Body of pancreas (tissue), 4 donors: ENCODE data around the gene CMKLR1. TPM values are rescaled to one million over a fixed set of nuclear protein-coding genes. Genes with fewer than 3 reads are reported as not detected.

ENCODE experiments used
- ATAC-seq: fragments of 150-250 bp; one replicate; pipeline ENCODE4 v1.9.1; 2016
- DNase-seq, 4 donors: peaks; one replicate each; pipeline ENCODE4 v3.0.0-alpha.2; 2019
- H3K27ac ChIP-seq, 4 donors: fragments of 200-600 bp; sonication (generic); 1 replicate in 3 of 4; 2 replicates in 1 of 4; pipeline versions ENCODE4 v1.5.1 to v1.6.1; 2016 to 2019; ENCODE audit warnings: mild to moderate bottlenecking in 1 of 4, mixed read lengths in 1 of 4, moderate library complexity in 1 of 4
- H3K27me3 ChIP-seq, 2 donors: fragments of 200-600 bp; sonication (generic); one replicate each; pipeline ENCODE4 v1.6.0; 2016; ENCODE audit warnings: mild to moderate bottlenecking in 1 of 2
- H3K36me3 ChIP-seq, 2 donors: fragments of 200-600 bp; sonication (generic); replicated peaks in 1 of 2; 2 replicates each; pipeline ENCODE4 v1.5.1; 2016; ENCODE audit warnings: low read depth in 2 of 2; ENCODE audit not compliant: insufficient read depth in 1 of 2
- H3K4me1 ChIP-seq: fragments of 200-600 bp; sonication (generic); one replicate; pipeline ENCODE4 v1.6.0; 2016
- H3K4me3 ChIP-seq, 2 donors: fragments of 200-600 bp; sonication (generic); 1 replicate in 1 of 2; 2 replicates in 1 of 2; pipeline ENCODE4 v1.5.1; 2016 to 2019
- H3K9me3 ChIP-seq, 3 donors: fragments of 200-600 bp; sonication (generic); 1 replicate in 2 of 3; 2 replicates in 1 of 3; pipeline ENCODE4 v1.5.1; 2016
- POLR2A ChIP-seq, 3 donors: fragments of 450-650 bp; IDR thresholded peaks; one replicate each; pipeline ENCODE4 v1.6.1; 2016; ENCODE audit warnings: antibody characterized with exemption in 3 of 3, mild to moderate bottlenecking in 2 of 3
- WGBS, 2 donors: methylation state at CpG; one replicate each; pipeline ENCODE4 v1.1.5; 2017; 5-methylcytosine and 5-hydroxymethylcytosine counted together
- intact Hi-C: fragments of 100-400 bp; cut with DNase I; formaldehyde crosslinking; loops from one replicate; pipeline ENCODE4 v1.15.1; 2023
- total RNA-seq, 2 donors: library from RNA; depleted of rRNA; stranded (reverse); fragments of >200 nt; gene quantifications; one replicate each; pipeline ENCODE4 v1.1.0, GENCODE V29; 2016
- TF ChIP-seq, protein P1 (sequence below), 7 experiments: fragments of 450-650 bp in 4 of 7; fragments of 200-600 bp in 3 of 7; sonication (generic) in 3 of 7; IDR thresholded peaks; one replicate each; pipeline ENCODE4 v1.5.1; 2016 to 2019; ENCODE audit warnings: antibody characterized with exemption in 7 of 7

The CMKLR1 gene
- total RNA-seq, 2 donors from 2014 or later = 5.3 to 5.7 TPM

DNA sequence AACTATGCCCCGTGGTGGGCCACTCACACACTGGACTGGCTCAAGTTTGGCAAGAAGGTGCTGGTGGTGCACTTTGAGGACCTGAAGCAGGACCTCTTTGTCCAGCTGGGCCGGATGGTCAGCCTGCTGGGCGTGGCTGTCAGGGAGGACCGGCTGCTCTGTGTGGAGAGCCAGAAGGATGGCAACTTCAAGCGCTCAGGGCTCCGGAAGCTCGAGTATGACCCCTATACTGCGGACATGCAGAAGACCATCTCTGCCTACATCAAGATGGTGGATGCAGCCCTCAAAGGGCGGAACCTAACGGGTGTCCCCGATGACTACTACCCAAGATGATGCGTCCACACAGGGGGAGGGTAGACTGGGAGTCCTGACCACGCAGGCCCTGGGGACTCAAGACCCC is 91.1 kb downstream of the CMKLR1 start:
- TF ChIP-seq, protein P1, sequence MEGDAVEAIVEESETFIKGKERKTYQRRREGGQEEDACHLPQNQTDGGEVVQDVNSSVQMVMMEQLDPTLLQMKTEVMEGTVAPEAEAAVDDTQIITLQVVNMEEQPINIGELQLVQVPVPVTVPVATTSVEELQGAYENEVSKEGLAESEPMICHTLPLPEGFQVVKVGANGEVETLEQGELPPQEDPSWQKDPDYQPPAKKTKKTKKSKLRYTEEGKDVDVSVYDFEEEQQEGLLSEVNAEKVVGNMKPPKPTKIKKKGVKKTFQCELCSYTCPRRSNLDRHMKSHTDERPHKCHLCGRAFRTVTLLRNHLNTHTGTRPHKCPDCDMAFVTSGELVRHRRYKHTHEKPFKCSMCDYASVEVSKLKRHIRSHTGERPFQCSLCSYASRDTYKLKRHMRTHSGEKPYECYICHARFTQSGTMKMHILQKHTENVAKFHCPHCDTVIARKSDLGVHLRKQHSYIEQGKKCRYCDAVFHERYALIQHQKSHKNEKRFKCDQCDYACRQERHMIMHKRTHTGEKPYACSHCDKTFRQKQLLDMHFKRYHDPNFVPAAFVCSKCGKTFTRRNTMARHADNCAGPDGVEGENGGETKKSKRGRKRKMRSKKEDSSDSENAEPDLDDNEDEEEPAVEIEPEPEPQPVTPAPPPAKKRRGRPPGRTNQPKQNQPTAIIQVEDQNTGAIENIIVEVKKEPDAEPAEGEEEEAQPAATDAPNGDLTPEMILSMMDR (IDR thresholded peaks at IDR 0.05) = no peak
- no peak for TF ChIP-seq POLR2A (IDR thresholded peaks at IDR 0.05)
- Histone ChIP-seq H3K36me3 (no peaks in the 10 kb centered on the region), H3K27ac (no peak overlapping the region), H3K4me3 (no peak overlapping the region), H3K9me3 (no peaks in the 10 kb centered on the region), H3K4me1 (no peaks in the 10 kb centered on the region), H3K27me3 (no peaks in the 10 kb centered on the region)
- DNase-seq (no peak), ATAC-seq (no peak)
- WGBS, 2 donors = 76 to 82% methylated on average over 10 to 12 of the region's 13 CpGs
- intact Hi-C loops = no loop called here

DNA sequence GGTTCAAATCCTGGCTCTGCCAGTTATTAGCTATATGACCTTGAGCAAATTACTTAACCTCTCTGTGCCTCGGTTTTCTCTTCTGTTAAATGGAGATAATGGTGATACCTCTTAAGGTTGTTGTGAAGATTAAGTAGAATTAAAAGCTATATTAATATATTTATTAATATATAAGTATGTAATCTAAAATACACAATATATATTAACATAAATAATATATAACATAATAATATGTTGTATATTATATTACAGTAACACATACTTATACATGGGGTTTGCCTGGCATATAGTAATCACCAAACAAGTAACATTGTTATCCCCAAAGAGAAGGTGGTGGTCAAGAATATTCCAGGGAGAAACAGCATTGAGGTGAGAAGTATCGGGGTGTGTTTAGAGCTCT is 92.0 kb downstream of the CMKLR1 start:
- TF ChIP-seq, protein P1 (IDR thresholded peaks at IDR 0.05) = no peak
- no peak for TF ChIP-seq POLR2A (IDR thresholded peaks at IDR 0.05)
- no peak for ATAC-seq
- Histone ChIP-seq H3K27me3 (no peaks in the 10 kb centered on the region), H3K36me3 (no peaks in the 10 kb centered on the region), H3K4me1 (no peaks in the 10 kb centered on the region), H3K4me3 (no peak overlapping the region), H3K9me3 (no peaks in the 10 kb centered on the region), H3K27ac (no peak overlapping the region)
- WGBS, 2 donors = 57 to 66% methylated on average over 2 of the region's 2 CpGs
- DNase-seq = no peak
- intact Hi-C loops = no loop called here

DNA sequence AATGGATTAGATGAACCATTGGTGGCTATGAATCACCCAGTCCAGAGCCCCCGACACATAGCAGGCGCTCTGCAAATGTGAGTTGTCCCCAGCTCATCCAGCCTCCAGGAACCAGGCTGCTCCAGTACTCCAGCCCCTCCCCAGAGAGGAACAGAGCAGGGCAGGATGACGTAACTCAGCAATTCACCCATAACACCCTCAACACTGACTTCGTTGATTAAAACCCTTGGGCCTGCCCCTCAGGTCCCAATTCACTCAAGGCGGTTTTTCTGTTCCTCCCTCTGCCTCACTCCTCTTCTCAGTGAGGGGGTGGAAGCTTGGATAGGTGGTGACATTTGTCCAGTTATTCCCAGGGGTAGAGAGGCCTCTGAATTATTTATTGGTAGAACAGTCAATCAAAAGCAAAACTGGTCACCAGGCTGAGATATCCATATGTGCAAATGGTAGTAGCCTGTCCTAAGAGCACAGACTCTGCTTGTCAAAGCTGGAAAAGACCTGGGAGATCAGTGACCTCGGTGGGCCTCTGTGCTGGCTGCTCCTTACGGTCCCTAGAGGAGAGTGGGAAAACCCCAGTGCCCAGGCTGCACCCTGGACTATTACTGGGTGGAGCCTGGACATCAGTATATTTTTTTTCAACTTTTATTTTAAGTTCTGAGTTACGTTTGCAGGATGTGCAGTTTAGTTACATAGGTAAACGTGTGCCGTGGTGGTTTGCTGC is 97.0 kb downstream of the CMKLR1 start:
- no peak for TF ChIP-seq POLR2A (IDR thresholded peaks at IDR 0.05)
- TF ChIP-seq, protein P1 (IDR thresholded peaks at IDR 0.05) = no peak
- WGBS, 2 donors = 50 to 53% methylated on average over 10 of the region's 10 CpGs
- no peak for ATAC-seq
- H3K27ac ChIP-seq = no peak overlapping the region
- H3K36me3 ChIP-seq = no peaks in the 10 kb centered on the region
- H3K4me1 ChIP-seq = no peaks in the 10 kb centered on the region
- H3K27me3 ChIP-seq = no peaks in the 10 kb centered on the region
- H3K9me3 ChIP-seq = no peaks in the 10 kb centered on the region
- no peak for DNase-seq
- intact Hi-C loops = no loop called here
- no peak overlapping the region for H3K4me3 ChIP-seq

DNA sequence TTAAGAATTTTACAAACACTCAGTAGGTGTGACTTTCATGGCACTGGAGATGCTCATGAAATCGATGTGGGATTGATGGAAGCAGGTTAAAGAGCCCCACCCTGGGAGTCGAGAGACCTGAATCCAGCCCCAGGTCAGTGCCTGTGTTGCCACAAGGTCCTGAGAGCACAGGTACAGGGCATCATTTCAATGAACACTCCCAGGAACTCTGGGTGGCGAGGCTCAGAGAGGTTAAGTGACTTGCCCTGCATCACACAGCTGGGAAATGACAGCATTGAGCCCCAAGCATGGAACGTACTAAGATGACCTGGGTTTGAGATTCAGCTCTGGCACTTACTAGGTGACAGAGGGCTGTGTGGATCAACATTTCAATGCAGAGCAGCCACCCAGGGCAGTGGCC is 98.2 kb downstream of the CMKLR1 start:
- H3K4me3 ChIP-seq = no peak overlapping the region

More for the DNA sequence above, 98.2 kb downstream of the CMKLR1 start:
- Histone ChIP-seq H3K4me1 (no peaks in the 10 kb centered on the region), H3K9me3 (no peaks in the 10 kb centered on the region), H3K27ac (no peak overlapping the region), H3K36me3 (no peaks in the 10 kb centered on the region), H3K27me3 (no peaks in the 10 kb centered on the region)
- intact Hi-C loops = no loop called here
- ATAC-seq = no peak
- TF ChIP-seq, protein P1 (IDR thresholded peaks at IDR 0.05) = no peak
- TF ChIP-seq POLR2A (IDR thresholded peaks at IDR 0.05) = no peak
- DNase-seq = no peak
- WGBS, 2 donors = 55 to 59% methylated on average over 4 of the region's 4 CpGs
